ENCODE results near the gene RPS27. TPM values are rescaled to one million over a fixed set of nuclear protein-coding genes. Genes with fewer than 3 reads are reported as not detected.

RPS27 gene
- total RNA-seq: 2,198 TPM

DNA sequence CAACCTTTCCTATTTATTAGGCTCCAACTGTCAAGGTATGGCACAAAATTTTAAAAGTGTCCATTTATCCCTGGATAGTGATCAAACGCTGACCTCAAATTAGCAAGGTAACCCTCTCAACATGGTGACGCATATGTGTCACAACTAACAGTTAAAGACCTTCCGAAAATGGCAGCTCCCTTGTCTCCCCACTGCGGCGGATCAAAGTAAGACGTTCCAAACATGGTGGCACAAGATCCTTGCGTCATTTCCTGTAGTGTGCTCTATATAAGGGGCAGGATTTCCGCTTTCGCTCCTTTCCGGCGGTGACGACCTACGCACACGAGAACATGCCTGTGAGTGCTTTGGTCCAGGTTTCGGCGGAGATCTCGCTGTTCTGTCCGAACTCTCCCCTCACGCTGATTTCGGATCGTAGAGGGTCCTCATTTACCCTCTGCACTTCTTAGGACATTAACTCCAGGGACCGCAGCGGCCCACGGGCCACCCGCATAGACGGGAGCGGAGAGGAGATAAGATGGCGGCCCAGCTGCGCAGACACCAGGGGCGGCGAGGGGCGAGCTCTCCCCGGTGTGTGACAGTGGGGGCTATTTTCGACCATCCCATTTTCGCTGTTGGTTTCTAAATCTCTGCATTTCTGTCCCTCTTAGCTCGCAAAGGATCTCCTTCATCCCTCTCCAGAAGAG is at the start of gene RPS27:
TSS of gene RPS27 (plus strand) at position 295 of the 683 bp plus-strand sequence. CDS start at position 330, 35 bp downstream.
- peak; percentile 48 for FAIRE-seq
- DNase-seq (ENCODE audit: low spot score in 2 of 2): peak; percentile 88 to 92

DNA sequence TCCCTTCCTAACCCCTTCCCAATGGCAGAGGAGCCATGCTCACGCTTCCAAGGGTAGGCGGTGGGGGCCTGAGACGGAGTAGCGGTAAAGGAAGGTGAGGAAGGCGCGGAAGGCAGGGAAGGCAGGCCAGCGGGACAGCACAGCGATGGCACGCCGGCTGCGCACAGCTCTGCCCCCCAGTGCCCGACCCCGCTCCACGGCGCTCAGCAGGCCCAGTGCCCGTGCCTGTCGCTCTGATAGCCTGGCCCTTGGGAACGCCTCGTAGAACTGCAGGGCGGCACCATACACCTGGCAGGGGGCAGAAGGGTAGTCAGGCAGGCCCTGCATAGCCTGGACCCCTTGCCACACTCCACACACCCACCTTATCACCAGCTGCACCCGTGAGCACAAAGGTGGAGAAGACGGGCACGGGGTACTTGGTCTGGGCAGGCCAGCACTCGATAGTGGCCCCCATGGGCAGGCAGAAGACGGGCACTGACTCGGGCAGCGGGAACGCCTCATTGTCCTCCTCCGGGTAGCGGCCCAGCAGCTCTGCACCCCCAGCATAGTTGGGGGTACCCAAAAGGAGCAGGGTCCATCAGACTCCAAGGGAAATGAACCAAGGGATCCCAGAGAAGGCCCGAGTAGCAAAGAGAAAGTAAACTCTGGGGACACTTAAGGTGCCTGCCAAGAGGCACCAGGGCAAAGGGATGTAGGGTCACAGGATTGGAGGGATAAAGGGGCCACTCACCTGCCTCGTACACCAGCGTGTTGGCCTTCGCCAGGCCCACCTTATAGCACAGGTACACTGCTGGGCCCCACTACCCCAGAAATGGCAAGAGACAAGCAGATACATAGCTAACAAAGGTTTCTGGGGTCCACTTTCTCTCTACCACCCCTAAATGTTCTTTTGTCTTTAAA is 48.5 kb upstream of the RPS27 start:
- DNase-seq (ENCODE audit: low spot score in 2 of 2) (no peak), FAIRE-seq (no peak)

DNA sequence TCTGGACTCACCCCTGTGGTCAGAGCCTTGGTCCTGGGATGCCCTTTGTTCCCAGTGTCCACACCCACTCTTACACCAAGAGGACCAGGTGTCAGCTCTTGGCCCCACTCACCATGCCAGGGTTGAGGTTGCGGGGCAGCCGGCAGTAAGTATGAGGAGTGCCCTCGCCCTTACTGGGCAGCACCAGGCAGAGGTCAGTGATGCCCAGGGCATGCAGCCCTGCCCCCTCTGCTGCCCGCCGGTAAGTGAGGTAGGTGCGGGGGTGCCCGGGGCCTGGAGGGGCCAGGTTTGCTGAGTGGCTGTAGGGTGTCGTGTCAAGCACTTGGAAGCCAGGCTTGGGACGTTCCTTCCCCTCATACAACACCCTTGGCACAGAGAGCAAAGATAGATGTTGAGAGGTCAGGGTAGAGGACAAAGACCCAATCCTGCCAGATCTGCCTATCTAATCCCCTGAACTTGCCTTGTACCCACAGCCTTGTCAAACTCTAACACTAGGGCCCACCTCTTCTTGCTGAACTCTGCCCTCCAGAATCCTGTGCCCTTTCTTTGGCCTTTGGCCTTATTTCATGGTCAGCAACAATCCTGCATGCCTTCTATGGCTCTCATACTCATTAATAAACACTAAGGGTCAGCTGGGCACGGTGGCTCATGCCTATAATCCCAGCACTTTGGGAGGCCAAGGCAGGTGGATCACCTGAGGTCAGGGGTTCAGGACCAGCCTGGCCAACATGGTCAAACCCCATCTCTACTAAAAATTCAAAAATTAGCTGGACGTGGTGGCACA is 47.6 kb upstream of the RPS27 start:
- FAIRE-seq (no peak), DNase-seq (ENCODE audit: low spot score in 2 of 2) (no peak)

DNA sequence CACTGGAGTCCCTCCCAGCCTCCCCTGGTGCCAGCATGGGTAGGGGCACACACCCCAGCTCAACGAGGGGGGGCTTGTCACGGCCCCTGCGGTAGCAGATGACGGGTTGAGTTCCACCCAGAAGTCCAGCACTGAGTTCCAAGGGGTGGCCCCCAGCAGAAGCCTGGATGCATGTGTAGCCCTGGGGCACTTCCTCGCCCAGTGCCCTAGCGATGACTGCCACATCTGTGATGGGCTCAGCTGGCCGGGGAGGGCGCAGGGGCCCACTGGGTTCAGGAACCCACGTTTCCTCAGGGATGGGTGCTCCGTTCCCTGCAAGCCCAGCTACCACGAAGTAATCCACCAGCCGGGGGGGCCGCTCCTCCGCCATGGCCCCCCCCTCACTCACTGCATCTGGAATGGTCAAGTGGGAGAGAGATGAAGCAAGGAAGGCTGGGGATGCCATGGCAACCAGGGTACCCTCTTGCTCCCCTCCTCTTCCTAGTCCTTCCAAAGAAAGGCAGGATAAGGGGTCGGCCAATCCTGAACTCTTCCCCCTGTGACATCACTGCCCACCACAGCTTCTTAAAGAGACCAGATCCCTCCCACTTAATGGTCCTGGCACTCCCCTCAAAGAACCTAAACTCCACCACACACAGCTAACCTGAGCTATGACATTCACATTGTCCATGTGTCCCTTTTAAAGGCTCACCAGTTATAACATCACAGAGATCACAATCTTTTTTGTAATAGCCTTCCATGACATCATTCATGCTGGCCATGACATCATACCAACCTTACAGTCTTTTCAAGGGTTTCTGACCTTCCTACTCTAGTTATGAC is 46.3 kb upstream of the RPS27 start:
- FAIRE-seq: no peak

DNA sequence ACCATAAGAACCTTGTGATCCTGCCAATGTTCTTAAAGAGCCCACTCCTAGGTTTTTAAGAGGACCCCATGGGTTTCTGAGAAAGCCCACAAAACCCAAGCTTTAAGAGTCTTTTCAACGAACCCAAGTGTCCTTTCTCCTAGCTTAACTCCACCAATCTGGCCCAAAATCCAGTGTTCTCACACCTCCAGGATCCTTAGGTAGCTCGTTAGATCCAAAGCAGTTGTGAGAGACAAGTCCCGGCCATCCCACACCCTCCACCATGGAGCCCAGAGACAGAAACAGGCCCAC is 45.8 kb upstream of the RPS27 start:
- DNase-seq (ENCODE audit: low spot score in 2 of 2): no peak
- no peak for FAIRE-seq

More for the DNA sequence above, 46.3 kb upstream of the RPS27 start:
- no peak for DNase-seq (ENCODE audit: low spot score in 2 of 2)

DNA sequence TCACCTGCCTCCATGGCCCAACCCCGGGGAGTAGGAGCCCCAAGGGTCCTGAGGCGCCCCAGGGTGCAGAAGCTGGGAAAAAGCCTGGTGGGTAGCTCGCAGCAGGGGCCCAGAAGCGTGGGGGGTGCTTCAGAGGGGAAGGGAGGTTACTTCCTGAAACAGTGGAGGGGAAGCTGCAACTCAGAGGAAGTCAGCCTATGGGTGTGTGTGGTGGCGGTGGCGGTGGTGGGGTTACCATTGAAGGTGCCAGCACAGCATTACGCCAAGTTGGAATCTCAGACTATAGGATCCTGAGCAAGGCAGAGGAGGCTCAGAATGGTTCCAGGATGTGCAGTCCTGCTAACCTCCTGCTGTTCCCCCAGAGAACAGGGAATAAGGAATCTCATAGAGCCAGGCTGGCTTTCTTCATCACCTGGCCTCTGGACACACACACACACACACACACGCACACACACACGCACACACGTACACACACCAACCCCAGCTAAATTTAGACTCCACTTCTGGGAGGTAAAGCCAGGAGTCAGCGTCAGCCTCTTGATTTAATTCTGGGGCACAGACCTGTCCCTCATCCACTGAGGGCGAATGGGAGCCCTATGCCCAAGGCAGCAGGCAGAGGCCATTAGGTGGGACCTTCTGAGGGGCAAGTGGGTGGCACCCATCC is 45.3 kb upstream of the RPS27 start:
- DNase-seq (ENCODE audit: low spot score in 2 of 2) (peak in 1 of 2 donors; percentile 61), FAIRE-seq (no peak)

DNA sequence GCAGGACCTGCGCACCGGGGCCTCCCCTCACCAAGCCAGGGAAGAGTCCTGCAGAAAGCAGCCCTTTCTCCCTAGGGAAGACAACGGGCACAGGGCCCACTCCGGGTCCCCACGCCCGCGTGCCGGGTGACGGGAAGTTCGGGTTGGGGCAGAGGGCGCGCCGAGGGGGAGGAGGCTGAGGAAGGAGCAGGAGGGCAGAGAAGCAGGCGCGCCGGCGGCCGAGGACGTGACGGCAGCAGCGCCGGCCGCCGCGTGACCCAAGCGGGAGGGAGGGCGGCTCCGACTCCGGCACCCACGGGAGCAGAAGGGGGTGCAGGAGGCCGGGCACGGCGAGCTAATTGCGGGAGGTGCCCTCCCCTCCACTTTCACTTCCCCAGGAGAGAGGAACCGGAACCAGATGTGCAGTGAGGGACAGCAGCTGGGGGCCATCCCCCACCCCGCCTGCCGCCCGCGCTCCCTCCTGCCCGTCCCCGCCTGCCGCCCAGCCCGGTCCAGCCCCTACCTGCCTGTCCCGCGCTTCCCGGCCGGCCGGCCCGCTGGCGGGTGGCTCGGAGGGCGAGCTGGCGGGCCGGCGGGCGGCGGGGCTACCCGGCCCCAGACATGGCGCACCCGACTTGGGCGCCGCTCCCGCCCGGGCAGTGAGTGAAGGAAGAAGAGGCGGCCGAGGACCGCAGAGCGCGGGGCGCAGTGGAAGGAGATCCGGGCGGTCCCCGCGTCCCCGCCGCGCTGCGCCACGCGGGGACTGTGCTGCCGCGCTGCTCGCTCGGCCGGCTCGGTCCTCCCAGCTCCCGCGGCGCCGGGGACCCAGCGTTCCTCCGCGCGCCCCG is 44.6 kb upstream of the RPS27 start:
- peak; percentile 87 to 88 for DNase-seq (ENCODE audit: low spot score in 2 of 2)
- no peak for FAIRE-seq

DNA sequence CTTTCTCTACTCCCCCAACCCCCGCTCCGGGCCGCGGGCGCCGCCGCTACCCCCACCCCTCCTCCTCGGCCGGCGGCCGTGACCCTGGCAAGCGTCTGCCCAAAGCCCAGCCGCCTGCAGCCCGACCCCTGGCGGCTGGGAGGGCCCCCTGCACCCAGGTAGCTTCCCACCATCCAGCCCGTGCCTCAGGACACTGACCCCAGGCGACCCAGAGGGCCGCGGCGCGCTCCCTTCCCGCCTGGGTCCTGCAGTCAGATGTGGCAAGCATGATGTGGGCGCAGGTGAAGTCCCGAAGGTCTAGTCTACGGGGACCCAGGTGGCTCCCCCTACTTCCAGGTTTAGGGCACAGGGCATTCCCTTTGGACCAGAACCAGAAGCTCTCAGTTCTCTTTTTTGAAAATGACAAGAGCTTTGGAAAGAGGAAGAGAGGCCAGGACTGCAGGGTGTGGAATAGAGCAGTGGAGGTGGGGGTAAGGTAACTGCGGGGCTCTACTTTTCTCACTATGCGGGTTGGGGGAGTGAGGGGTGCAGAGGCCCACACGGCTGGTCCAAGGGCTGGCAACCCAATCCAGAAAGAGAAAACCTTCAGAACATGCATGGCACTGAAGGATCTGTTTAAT is 43.8 kb upstream of the RPS27 start, which contains the start of gene DENND4B:
TSS of gene DENND4B (minus strand) at position 97 of the 620 bp plus-strand sequence. CDS start 2,344 bp downstream, outside the sequence.
- no peak for FAIRE-seq
- DNase-seq (ENCODE audit: low spot score in 2 of 2): peak; percentile 96 to 98

DNA sequence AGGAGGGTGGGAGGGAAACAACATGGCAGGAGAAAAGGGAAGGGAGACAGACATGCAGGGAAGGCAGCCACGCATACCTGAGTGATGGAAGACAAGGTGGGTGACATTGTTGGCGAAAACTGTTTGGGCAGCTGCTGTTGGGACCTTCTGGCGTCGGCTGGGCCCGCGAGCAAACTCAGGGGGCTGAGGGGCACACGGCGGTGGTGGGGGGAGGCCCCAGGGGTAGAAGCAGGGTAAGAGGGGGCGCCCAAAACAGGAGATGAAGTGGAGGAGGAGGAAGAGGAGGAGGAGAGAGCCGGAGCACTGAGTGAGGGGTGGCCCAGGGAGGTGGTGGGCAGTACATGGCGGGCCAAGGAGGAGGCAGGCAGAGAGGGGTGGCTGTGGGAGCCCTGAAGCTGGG is 39.4 kb upstream of the RPS27 start:
- no peak for FAIRE-seq
- no peak for DNase-seq (ENCODE audit: low spot score in 2 of 2)

DNA sequence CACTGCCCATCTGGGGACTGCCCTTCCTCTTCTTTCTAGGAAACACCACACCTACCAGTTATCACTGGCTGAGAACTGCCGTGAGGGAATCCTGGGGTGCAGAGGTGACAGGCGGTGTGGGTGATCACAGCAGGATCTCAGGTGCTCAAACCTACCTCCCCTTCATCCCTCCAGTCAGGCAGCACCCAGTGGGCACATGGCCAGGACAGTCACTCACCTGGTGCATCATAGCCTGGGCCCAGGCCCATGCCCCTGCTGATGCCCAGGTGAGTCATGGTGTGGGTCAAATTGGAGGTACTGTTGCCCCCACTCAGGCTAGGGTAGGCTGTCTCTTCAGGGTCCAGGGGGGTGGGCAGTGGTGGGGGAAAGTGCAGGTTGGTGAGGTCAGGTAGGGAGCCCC is 38.8 kb upstream of the RPS27 start:
- DNase-seq (ENCODE audit: low spot score in 2 of 2) (no peak), FAIRE-seq (no peak)

DNA sequence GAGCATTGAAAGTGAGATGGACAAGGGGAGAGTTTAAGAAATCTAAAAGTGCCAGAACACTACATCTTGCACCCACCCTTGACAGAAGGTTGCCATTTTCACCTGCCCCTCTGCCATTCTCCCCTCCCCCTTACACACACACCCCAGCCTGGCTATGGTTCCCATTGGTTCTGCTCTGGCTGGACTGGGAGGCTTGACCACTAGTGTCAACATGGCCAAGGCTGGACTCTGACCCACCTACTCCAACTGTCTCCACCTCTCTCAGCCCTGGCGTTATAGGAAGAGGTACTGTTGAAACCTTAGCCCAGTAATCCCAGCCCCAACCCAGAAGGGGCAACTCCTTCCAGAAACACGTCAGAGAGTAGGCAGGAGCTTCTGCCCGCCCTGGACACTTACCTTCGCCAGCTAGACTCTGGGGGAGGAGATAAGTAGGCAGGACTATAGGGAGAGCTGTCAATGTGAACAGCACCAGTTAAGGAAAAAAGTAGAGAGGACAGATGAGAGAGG is 36.6 kb upstream of the RPS27 start:
- DNase-seq (ENCODE audit: low spot score in 2 of 2): no peak
- FAIRE-seq: no peak

DNA sequence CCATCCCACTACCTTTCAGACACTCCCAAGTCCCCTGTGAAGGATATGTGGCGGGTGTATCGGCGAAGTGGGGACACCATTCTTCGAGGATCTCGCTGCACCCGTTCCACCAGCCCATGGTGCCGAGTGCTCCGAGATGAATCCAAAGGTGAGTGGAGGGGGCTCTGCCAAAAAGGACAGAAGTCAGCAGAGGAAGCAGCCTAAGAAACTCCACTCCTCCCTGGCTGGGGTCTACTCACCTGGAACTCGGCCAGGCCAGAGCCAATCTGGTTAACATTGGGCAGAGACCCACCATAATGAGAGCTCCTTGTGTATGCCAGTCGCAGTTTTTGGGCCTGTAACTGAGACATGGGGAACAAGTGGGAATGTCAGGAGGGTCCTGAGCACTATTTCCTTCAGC is 35.7 kb upstream of the RPS27 start:
- DNase-seq (ENCODE audit: low spot score in 2 of 2): no peak
- no peak for FAIRE-seq

DNA sequence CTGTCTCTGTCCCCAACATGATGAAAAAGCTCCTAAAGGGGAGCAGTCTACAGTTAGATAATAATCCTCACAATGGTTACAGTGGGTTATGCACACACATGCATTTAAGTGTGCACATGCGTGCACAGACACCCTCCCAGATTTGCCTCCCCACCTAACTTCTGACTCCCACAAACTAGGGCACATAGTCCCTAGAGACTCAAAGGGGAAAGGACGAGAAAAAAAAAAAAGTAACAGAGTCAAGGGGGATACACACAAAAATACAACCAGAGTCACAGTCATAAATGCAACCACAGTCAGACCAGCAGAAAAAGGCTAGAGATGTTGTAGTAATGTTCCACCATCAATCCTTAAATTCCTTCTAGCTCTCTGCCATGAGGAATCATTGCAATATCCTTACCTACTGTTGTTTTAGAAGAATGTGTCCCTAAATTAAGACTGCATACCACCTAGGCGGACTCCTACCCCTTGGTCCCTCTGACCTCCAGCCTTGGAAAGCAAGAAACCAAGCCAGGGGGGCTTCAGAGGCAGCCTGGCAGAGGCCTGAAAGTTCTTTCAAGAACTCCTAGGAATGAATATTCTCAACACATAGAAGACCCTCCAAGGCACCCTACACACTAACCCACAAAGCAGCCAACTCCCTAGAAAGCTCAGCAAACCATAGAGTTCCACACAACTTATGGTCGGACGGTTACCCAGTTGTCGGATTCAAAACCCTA is 33.4 kb upstream of the RPS27 start:
- DNase-seq (ENCODE audit: low spot score in 2 of 2) (no peak), FAIRE-seq (no peak)

DNA sequence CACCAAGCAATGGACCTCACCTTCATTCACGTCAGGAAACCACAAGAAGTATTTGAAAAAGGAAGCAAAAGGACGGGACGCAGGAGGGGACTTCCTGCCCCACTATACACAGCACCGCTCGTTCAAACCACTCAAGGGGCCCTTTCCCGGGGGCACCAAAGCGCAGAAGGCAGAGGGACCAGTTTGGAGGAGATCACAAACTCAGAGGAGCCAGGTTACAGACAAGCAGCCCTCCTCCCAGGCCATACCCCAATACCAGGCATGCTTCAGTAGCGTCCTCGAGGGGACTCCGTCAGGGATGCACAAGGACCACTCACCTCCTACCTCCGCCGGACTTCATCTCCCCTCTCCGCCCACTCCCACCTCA is 32.8 kb upstream of the RPS27 start:
- FAIRE-seq: no peak

DNA sequence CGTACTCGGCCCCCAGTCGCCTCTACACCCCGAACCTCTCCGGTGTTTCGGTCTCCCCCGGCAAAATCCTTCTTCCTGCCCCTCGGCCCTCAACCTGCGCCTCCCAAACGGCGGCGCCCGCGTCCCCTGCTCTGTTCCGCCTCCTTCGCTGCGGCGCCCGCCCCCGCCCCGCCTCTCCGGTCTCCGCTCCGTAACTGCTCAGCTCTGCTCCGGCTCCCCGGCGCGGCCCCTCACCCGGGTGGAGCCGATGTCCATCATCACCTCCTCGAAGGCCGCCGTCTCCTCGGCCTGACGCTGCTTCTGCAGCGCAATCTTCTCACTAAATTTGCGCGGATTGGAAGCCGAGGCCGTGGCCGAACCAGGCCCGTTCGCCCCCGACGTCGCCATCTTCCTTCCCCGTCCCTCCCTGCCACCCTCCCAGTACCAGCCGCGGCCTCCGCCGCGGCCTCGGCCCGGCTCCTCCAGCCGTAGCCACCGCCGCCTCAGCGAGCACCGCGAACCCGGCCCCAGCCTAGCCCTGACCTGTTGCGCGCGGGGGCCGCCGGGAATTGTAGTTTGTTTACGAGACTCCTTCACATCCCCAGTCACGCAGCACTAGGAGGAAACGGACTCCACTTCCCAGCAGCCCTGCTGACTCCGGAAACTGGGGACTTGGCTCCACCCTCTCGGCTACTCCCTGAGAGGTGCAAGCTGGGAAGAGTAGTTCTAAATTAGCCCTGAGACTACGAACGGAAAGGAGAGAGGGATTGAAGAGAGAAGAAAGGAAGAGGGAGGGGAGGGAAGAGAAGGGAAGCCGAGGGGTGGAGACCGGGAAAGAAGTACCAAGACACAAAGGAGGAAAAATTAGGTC is 32.2 kb upstream of the RPS27 start, which contains the start of gene CRTC2:
TSS of gene CRTC2 (minus strand) at position 502 of the 850 bp plus-strand sequence. CDS start at position 387, 115 bp downstream.
- FAIRE-seq (peak; percentile 36), DNase-seq (ENCODE audit: low spot score in 2 of 2) (peak; percentile 98 to 99)

More for the DNA sequence above, 32.8 kb upstream of the RPS27 start:
- no peak for DNase-seq (ENCODE audit: low spot score in 2 of 2)

DNA sequence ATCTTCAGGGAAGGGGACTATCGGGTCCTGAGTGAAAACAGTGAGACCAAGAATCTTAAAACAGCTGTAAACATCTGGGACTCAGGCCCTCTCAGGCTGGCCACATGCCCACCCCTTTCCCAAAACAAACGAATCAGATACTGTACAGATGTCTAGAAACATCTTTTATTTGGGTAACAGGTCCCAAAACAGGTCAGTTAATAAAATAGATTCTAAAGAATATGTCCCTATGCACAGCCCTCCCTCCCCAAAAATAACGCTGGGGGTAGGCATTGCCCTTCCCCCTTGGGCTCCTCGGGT is 31.7 kb upstream of the RPS27 start:
- FAIRE-seq (no peak), DNase-seq (ENCODE audit: low spot score in 2 of 2) (no peak)

DNA sequence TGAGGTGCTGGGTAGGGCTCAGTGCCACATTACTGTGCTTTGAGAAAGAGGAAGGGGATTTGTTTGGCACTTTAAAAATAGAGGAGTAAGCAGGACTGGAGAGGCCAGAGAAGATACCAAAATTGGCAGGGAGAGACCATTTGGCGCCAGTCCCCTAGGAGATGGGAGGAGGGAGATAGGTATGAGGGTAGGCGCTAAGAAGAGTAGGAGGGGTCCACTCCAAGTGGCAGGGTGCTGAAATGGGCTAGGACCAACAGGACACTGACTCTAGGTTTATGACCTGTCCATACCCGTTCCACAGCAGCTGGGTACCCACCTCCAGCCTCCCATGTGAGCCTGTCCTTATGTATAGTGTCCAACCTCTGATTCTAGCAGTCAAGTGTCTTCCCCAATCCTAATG is 31.1 kb upstream of the RPS27 start:
- no peak for FAIRE-seq
- no peak for DNase-seq (ENCODE audit: low spot score in 2 of 2)
